ENCODE measurements around the gene CADM2.
"Not testable (repeated sequence)": the region's sequence is repeated elsewhere in the genome, so short reads cannot be mapped to it uniquely, and the experiment has no call there.

Gene CADM2

GRCh38 chr3:85504785-85505511 lies 546.2 kb downstream of the CADM2 start:
- not testable (repeated sequence) for H3K9ac ChIP-seq (ENCODE audit: low read depth in 1 of 2, low read length in 2 of 2); H3K9me3 ChIP-seq (ENCODE audit: control insufficient read depth in 2 of 2, low read length in 2 of 2); H3K4me1 ChIP-seq (ENCODE audit: control insufficient read depth in 2 of 2, insufficient read depth in 2 of 2, low read length in 2 of 2); H3K36me3 ChIP-seq (ENCODE audit: control insufficient read depth in 2 of 2, insufficient read depth in 2 of 2, low read length in 2 of 2); H3K27me3 ChIP-seq (ENCODE audit: control insufficient read depth in 2 of 2, insufficient read depth in 2 of 2, low read length in 2 of 2); H3K27ac ChIP-seq (ENCODE audit: low read depth in 2 of 2, low read length in 2 of 2); H3K4me3 ChIP-seq (ENCODE audit: low read length in 2 of 2)

GRCh38 chr3:85507052-85507451 lies 548.3 kb downstream of the CADM2 start:
- H3K27me3 ChIP-seq (ENCODE audit: control insufficient read depth in 2 of 2, insufficient read depth in 2 of 2, low read length in 2 of 2); H3K9me3 ChIP-seq (ENCODE audit: control insufficient read depth in 2 of 2, low read length in 2 of 2); H3K4me3 ChIP-seq (ENCODE audit: low read length in 2 of 2); H3K4me1 ChIP-seq (ENCODE audit: control insufficient read depth in 2 of 2, insufficient read depth in 2 of 2, low read length in 2 of 2); H3K36me3 ChIP-seq (ENCODE audit: control insufficient read depth in 2 of 2, insufficient read depth in 2 of 2, low read length in 2 of 2); H3K27ac ChIP-seq (ENCODE audit: low read depth in 2 of 2, low read length in 2 of 2); H3K9ac ChIP-seq (ENCODE audit: low read depth in 1 of 2, low read length in 2 of 2): not testable (repeated sequence)

GRCh38 chr3:85508659-85509058 lies 549.9 kb downstream of the CADM2 start:
- H3K9me3 ChIP-seq (ENCODE audit: control insufficient read depth in 2 of 2, low read length in 2 of 2) = no peaks in the 10 kb centered on the region
- no peak overlapping the region for H3K4me3 ChIP-seq (ENCODE audit: low read length in 2 of 2)
- H3K27me3 ChIP-seq (ENCODE audit: control insufficient read depth in 2 of 2, insufficient read depth in 2 of 2, low read length in 2 of 2) = no peaks in the 10 kb centered on the region
- H3K4me1 ChIP-seq (ENCODE audit: control insufficient read depth in 2 of 2, insufficient read depth in 2 of 2, low read length in 2 of 2) = no peaks in the 10 kb centered on the region
- no peak overlapping the region for H3K9ac ChIP-seq (ENCODE audit: low read depth in 1 of 2, low read length in 2 of 2)
- H3K27ac ChIP-seq (ENCODE audit: low read depth in 2 of 2, low read length in 2 of 2) = no peak overlapping the region
- no peaks in the 10 kb centered on the region for H3K36me3 ChIP-seq (ENCODE audit: control insufficient read depth in 2 of 2, insufficient read depth in 2 of 2, low read length in 2 of 2)

GRCh38 chr3:85516146-85516545 lies 557.4 kb downstream of the CADM2 start:
- H3K27me3 ChIP-seq (ENCODE audit: control insufficient read depth in 2 of 2, insufficient read depth in 2 of 2, low read length in 2 of 2) = no peaks in the 10 kb centered on the region
- no peak overlapping the region for H3K27ac ChIP-seq (ENCODE audit: low read depth in 2 of 2, low read length in 2 of 2)
- no peaks in the 10 kb centered on the region for H3K36me3 ChIP-seq (ENCODE audit: control insufficient read depth in 2 of 2, insufficient read depth in 2 of 2, low read length in 2 of 2)
- H3K9ac ChIP-seq (ENCODE audit: low read depth in 1 of 2, low read length in 2 of 2) = no peak overlapping the region
- H3K9me3 ChIP-seq (ENCODE audit: control insufficient read depth in 2 of 2, low read length in 2 of 2) = no peaks in the 10 kb centered on the region
- no peak overlapping the region for H3K4me3 ChIP-seq (ENCODE audit: low read length in 2 of 2)
- no peaks in the 10 kb centered on the region for H3K4me1 ChIP-seq (ENCODE audit: control insufficient read depth in 2 of 2, insufficient read depth in 2 of 2, low read length in 2 of 2)

GRCh38 chr3:85524104-85524503 lies 565.3 kb downstream of the CADM2 start:
- no peaks in the 10 kb centered on the region for H3K9me3 ChIP-seq (ENCODE audit: control insufficient read depth in 2 of 2, low read length in 2 of 2)
- H3K36me3 ChIP-seq (ENCODE audit: control insufficient read depth in 2 of 2, insufficient read depth in 2 of 2, low read length in 2 of 2) = no peaks in the 10 kb centered on the region
- H3K27ac ChIP-seq (ENCODE audit: low read depth in 2 of 2, low read length in 2 of 2) = no peak overlapping the region
- no peaks in the 10 kb centered on the region for H3K27me3 ChIP-seq (ENCODE audit: control insufficient read depth in 2 of 2, insufficient read depth in 2 of 2, low read length in 2 of 2)
- no peak overlapping the region for H3K9ac ChIP-seq (ENCODE audit: low read depth in 1 of 2, low read length in 2 of 2)
- no peak overlapping the region for H3K4me3 ChIP-seq (ENCODE audit: low read length in 2 of 2)
- H3K4me1 ChIP-seq (ENCODE audit: control insufficient read depth in 2 of 2, insufficient read depth in 2 of 2, low read length in 2 of 2) = no peaks in the 10 kb centered on the region

GRCh38 chr3:85525264-85525663 lies 566.5 kb downstream of the CADM2 start:
- Histone ChIP-seq H3K4me3 (ENCODE audit: low read length in 2 of 2) (no peak overlapping the region), H3K9ac (ENCODE audit: low read depth in 1 of 2, low read length in 2 of 2) (no peak overlapping the region), H3K4me1 (ENCODE audit: control insufficient read depth in 2 of 2, insufficient read depth in 2 of 2, low read length in 2 of 2) (no peaks in the 10 kb centered on the region), H3K9me3 (ENCODE audit: control insufficient read depth in 2 of 2, low read length in 2 of 2) (no peaks in the 10 kb centered on the region), H3K36me3 (ENCODE audit: control insufficient read depth in 2 of 2, insufficient read depth in 2 of 2, low read length in 2 of 2) (no peaks in the 10 kb centered on the region), H3K27ac (ENCODE audit: low read depth in 2 of 2, low read length in 2 of 2) (no peak overlapping the region), H3K27me3 (ENCODE audit: control insufficient read depth in 2 of 2, insufficient read depth in 2 of 2, low read length in 2 of 2) (no peaks in the 10 kb centered on the region)

GRCh38 chr3:85533586-85533985 lies 574.8 kb downstream of the CADM2 start:
- Histone ChIP-seq H3K9me3 (ENCODE audit: control insufficient read depth in 2 of 2, low read length in 2 of 2) (no peaks in the 10 kb centered on the region), H3K4me3 (ENCODE audit: low read length in 2 of 2) (no peak overlapping the region), H3K27me3 (ENCODE audit: control insufficient read depth in 2 of 2, insufficient read depth in 2 of 2, low read length in 2 of 2) (no peaks in the 10 kb centered on the region), H3K4me1 (ENCODE audit: control insufficient read depth in 2 of 2, insufficient read depth in 2 of 2, low read length in 2 of 2) (no peaks in the 10 kb centered on the region), H3K9ac (ENCODE audit: low read depth in 1 of 2, low read length in 2 of 2) (no peak overlapping the region), H3K36me3 (ENCODE audit: control insufficient read depth in 2 of 2, insufficient read depth in 2 of 2, low read length in 2 of 2) (no peaks in the 10 kb centered on the region), H3K27ac (ENCODE audit: low read depth in 2 of 2, low read length in 2 of 2) (no peak overlapping the region)

GRCh38 chr3:85535517-85535916 lies 576.7 kb downstream of the CADM2 start:
- Histone ChIP-seq H3K9ac (ENCODE audit: low read depth in 1 of 2, low read length in 2 of 2) (no peak overlapping the region), H3K9me3 (ENCODE audit: control insufficient read depth in 2 of 2, low read length in 2 of 2) (no peaks in the 10 kb centered on the region), H3K27ac (ENCODE audit: low read depth in 2 of 2, low read length in 2 of 2) (no peak overlapping the region), H3K4me1 (ENCODE audit: control insufficient read depth in 2 of 2, insufficient read depth in 2 of 2, low read length in 2 of 2) (no peaks in the 10 kb centered on the region), H3K27me3 (ENCODE audit: control insufficient read depth in 2 of 2, insufficient read depth in 2 of 2, low read length in 2 of 2) (no peaks in the 10 kb centered on the region), H3K36me3 (ENCODE audit: control insufficient read depth in 2 of 2, insufficient read depth in 2 of 2, low read length in 2 of 2) (no peaks in the 10 kb centered on the region), H3K4me3 (ENCODE audit: low read length in 2 of 2) (no peak overlapping the region)

GRCh38 chr3:85539232-85539631 lies 580.4 kb downstream of the CADM2 start:
- H3K27me3 ChIP-seq (ENCODE audit: control insufficient read depth in 2 of 2, insufficient read depth in 2 of 2, low read length in 2 of 2) = no peaks in the 10 kb centered on the region
- no peak overlapping the region for H3K9ac ChIP-seq (ENCODE audit: low read depth in 1 of 2, low read length in 2 of 2)
- H3K27ac ChIP-seq (ENCODE audit: low read depth in 2 of 2, low read length in 2 of 2) = no peak overlapping the region
- H3K4me1 ChIP-seq (ENCODE audit: control insufficient read depth in 2 of 2, insufficient read depth in 2 of 2, low read length in 2 of 2) = no peaks in the 10 kb centered on the region
- H3K4me3 ChIP-seq (ENCODE audit: low read length in 2 of 2) = no peak overlapping the region
- H3K9me3 ChIP-seq (ENCODE audit: control insufficient read depth in 2 of 2, low read length in 2 of 2) = no peaks in the 10 kb centered on the region
- no peaks in the 10 kb centered on the region for H3K36me3 ChIP-seq (ENCODE audit: control insufficient read depth in 2 of 2, insufficient read depth in 2 of 2, low read length in 2 of 2)

- Histone ChIP-seq H3K9me3 (ENCODE audit: control insufficient read depth in 2 of 2, low read length in 2 of 2) (no peaks in the 10 kb centered on the region), H3K4me3 (ENCODE audit: low read length in 2 of 2) (no peak overlapping the region), H3K27me3 (ENCODE audit: control insufficient read depth in 2 of 2, insufficient read depth in 2 of 2, low read length in 2 of 2) (no peaks in the 10 kb centered on the region), H3K36me3 (ENCODE audit: control insufficient read depth in 2 of 2, insufficient read depth in 2 of 2, low read length in 2 of 2) (no peaks in the 10 kb centered on the region), H3K9ac (ENCODE audit: low read depth in 1 of 2, low read length in 2 of 2) (no peak overlapping the region), H3K4me1 (ENCODE audit: control insufficient read depth in 2 of 2, insufficient read depth in 2 of 2, low read length in 2 of 2) (no peaks in the 10 kb centered on the region), H3K27ac (ENCODE audit: low read depth in 2 of 2, low read length in 2 of 2) (no peak overlapping the region)
Observed at GRCh38 chr3:85554153-85554552, 595.4 kb downstream of the CADM2 start.
